Non-pigmented ciliary epithelial cell (primary cell): ENCODE results near the gene ALG6.

ENCODE experiments used
- DNase-seq: peaks from one replicate; pipeline ENCODE4 v3.0.0-alpha.2; 2010; ENCODE audit warnings: low read depth

ALG6 gene

GRCh38 chr1:63367215-63368103, at the start of gene ALG6:
TSS of gene ALG6 (plus strand) at chr1:63367627. CDS start at chr1:63370978, 3,351 bp downstream.
- peak; percentile 55 for DNase-seq

- DNase-seq: no peak
Observed at GRCh38 chr1:63317817-63318152, 49.6 kb upstream of the ALG6 start.

- DNase-seq: no peak
Observed at GRCh38 chr1:63318201-63318979, 49.0 kb upstream of the ALG6 start.

- DNase-seq: no peak
Observed at GRCh38 chr1:63319046-63320021, 48.1 kb upstream of the ALG6 start.

- no peak for DNase-seq
Observed at GRCh38 chr1:63320022-63320721, 47.3 kb upstream of the ALG6 start.

- DNase-seq: no peak
Observed at GRCh38 chr1:63321066-63321784, 46.2 kb upstream of the ALG6 start.

- DNase-seq: no peak
Observed at GRCh38 chr1:63321785-63322113, 45.7 kb upstream of the ALG6 start.

GRCh38 chr1:63322114-63322943, 45.1 kb upstream of the ALG6 start, which contains the start of gene FOXD3:
TSS of gene FOXD3 (plus strand) at chr1:63322567. CDS start at chr1:63323059, 492 bp downstream.
- no peak for DNase-seq

- DNase-seq: no peak
Observed at GRCh38 chr1:63322944-63323864, 44.2 kb upstream of the ALG6 start.

- no peak for DNase-seq
Observed at GRCh38 chr1:63323865-63324778, 43.3 kb upstream of the ALG6 start.

GRCh38 chr1:63324779-63325119, 42.7 kb upstream of the ALG6 start:
- no peak for DNase-seq

GRCh38 chr1:63325279-63325985, 42.0 kb upstream of the ALG6 start:
- no peak for DNase-seq

GRCh38 chr1:63326106-63326472, 41.3 kb upstream of the ALG6 start:
- no peak for DNase-seq

- DNase-seq: no peak
Observed at GRCh38 chr1:63326473-63327380, 40.7 kb upstream of the ALG6 start.

- no peak for DNase-seq
Observed at GRCh38 chr1:63327417-63328054, 39.9 kb upstream of the ALG6 start.

GRCh38 chr1:63328122-63328521, 39.3 kb upstream of the ALG6 start:
- no peak for DNase-seq
